Right atrium auricular region (tissue), 2 donors: ENCODE data around the gene LPP. TPM values are rescaled to one million over a fixed set of nuclear protein-coding genes. Genes with fewer than 3 reads are reported as not detected.

ENCODE experiments used
- DNase-seq: peaks from one replicate; pipeline ENCODE4 v3.0.0-alpha.2; 2019; ENCODE audit warnings: low spot score
- H3K27ac ChIP-seq, 2 donors: fragments of 200-600 bp; sonication (generic); 1 replicate in 1 of 2; 2 replicates in 1 of 2; pipeline ENCODE4 v1.5.1; 2016 to 2019
- H3K27me3 ChIP-seq, 2 donors: fragments of 200-600 bp; sonication (generic); one replicate each; pipeline versions ENCODE4 v1.5.1 to v1.6.0; 2017 to 2019
- H3K36me3 ChIP-seq: fragments of 200-600 bp; sonication (generic); one replicate; pipeline ENCODE4 v1.5.1; 2016
- H3K4me1 ChIP-seq, 2 donors: fragments of 200-600 bp; sonication (generic); one replicate each; pipeline versions ENCODE4 v1.5.1 to v1.6.0; 2017 to 2019
- H3K4me3 ChIP-seq, 2 donors: fragments of 200-600 bp; sonication (generic); 1 replicate in 1 of 2; 2 replicates in 1 of 2; pipeline ENCODE4 v1.5.1; 2017 to 2019; ENCODE audit warnings: mild to moderate bottlenecking in 1 of 2, moderate library complexity in 1 of 2
- H3K9me3 ChIP-seq, 2 donors: fragments of 200-600 bp; sonication (generic); one replicate each; pipeline ENCODE4 v1.5.1; 2019
- CTCF ChIP-seq, 2 donors: fragments of 200-600 bp; sonication (generic); IDR thresholded peaks; one replicate each; pipeline ENCODE4 v1.5.1; 2019; ENCODE audit warnings: antibody characterized with exemption in 2 of 2
- total RNA-seq, 2 donors: library from RNA; depleted of rRNA; stranded (reverse); fragments of >200 nt; gene quantifications; one replicate each; pipeline ENCODE4 v1.1.0, GENCODE V29; 2016

The LPP gene
- total RNA-seq, 2 donors from 2014 or later = 117 to 186 TPM

GRCh38 chr3:188171682-188172467 lies 17.9 kb downstream of the LPP start:
- peak overlapping the region; percentile 53 to 84 for H3K27ac ChIP-seq
- H3K36me3 ChIP-seq = peaks cover 7% of the 10 kb centered on the region
- no peaks in the 10 kb centered on the region for H3K27me3 ChIP-seq
- H3K4me3 ChIP-seq = no peak overlapping the region
- no peak for TF ChIP-seq CTCF (IDR thresholded peaks at IDR 0.05)
- DNase-seq = no peak
- H3K4me1 ChIP-seq = peaks cover 0 to 34% of the 10 kb centered on the region in 2 donors
- H3K9me3 ChIP-seq = no peaks in the 10 kb centered on the region

- Histone ChIP-seq H3K27ac (peak overlapping the region in 1 of 2 donors; percentile 84), H3K9me3 (no peaks in the 10 kb centered on the region), H3K27me3 (no peaks in the 10 kb centered on the region), H3K36me3 (peaks cover 12% of the 10 kb centered on the region), H3K4me1 (peaks cover 0 to 53% of the 10 kb centered on the region in 2 donors), H3K4me3 (no peak overlapping the region)
- DNase-seq = no peak
- TF ChIP-seq CTCF (IDR thresholded peaks at IDR 0.05) = no peak
These were observed 20.5 kb downstream of the LPP start for GRCh38 chr3:188174317-188175044.

- peaks cover 0 to 59% of the 10 kb centered on the region in 2 donors for H3K4me1 ChIP-seq
- peak overlapping the region in 1 of 2 donors; percentile 7 for H3K27ac ChIP-seq
- peaks cover 12% of the 10 kb centered on the region for H3K36me3 ChIP-seq
- H3K4me3 ChIP-seq = no peak overlapping the region
- H3K27me3 ChIP-seq = no peaks in the 10 kb centered on the region
- H3K9me3 ChIP-seq = no peaks in the 10 kb centered on the region
- TF ChIP-seq CTCF (IDR thresholded peaks at IDR 0.05) = no peak
- no peak for DNase-seq
These were observed 22.5 kb downstream of the LPP start for GRCh38 chr3:188176476-188176875.

GRCh38 chr3:188176884-188177283 lies 22.9 kb downstream of the LPP start:
- no peak overlapping the region for H3K4me3 ChIP-seq
- no peaks in the 10 kb centered on the region for H3K9me3 ChIP-seq
- no peak overlapping the region for H3K27ac ChIP-seq
- no peaks in the 10 kb centered on the region for H3K27me3 ChIP-seq
- DNase-seq = no peak
- H3K36me3 ChIP-seq = peaks cover 12% of the 10 kb centered on the region
- peaks cover 0 to 55% of the 10 kb centered on the region in 2 donors for H3K4me1 ChIP-seq
- TF ChIP-seq CTCF (IDR thresholded peaks at IDR 0.05) = no peak

- Histone ChIP-seq H3K36me3 (peaks cover 12% of the 10 kb centered on the region), H3K4me1 (peaks cover 0 to 47% of the 10 kb centered on the region in 2 donors), H3K4me3 (no peak overlapping the region), H3K9me3 (no peaks in the 10 kb centered on the region), H3K27me3 (no peaks in the 10 kb centered on the region), H3K27ac (peak overlapping the region in 1 of 2 donors; percentile 91)
- DNase-seq = no peak
- no peak for TF ChIP-seq CTCF (IDR thresholded peaks at IDR 0.05)
These were observed 23.8 kb downstream of the LPP start for GRCh38 chr3:188177721-188178120.
